Trophoblast cell (in vitro differentiated cells and primary cell): ENCODE measurements around the gene NFAT5.

ENCODE experiments used
- DNase-seq, 2 donors: peaks; one replicate each; pipeline ENCODE4 v3.0.0-alpha.2; 2016
- H2AFZ ChIP-seq: 2 replicates; pipeline ENCODE4 v1.6.1; 2013; ENCODE audit warnings: low read length, moderate library complexity, mild to moderate bottlenecking; ENCODE audit not compliant: insufficient read depth, poor library complexity
- H2AK5ac ChIP-seq: 2 replicates; pipeline ENCODE4 v1.6.1; 2013; ENCODE audit warnings: mild to moderate bottlenecking, low read length
- H2BK120ac ChIP-seq: 2 replicates; pipeline ENCODE4 v1.6.1; 2013; ENCODE audit warnings: low read length, mild to moderate bottlenecking, moderate library complexity; ENCODE audit not compliant: insufficient read depth, poor library complexity
- H2BK12ac ChIP-seq: 2 replicates; pipeline ENCODE4 v1.6.1; 2013; ENCODE audit warnings: mild to moderate bottlenecking, low read length, moderate library complexity
- H2BK5ac ChIP-seq: 2 replicates; pipeline ENCODE4 v1.6.1; 2013; ENCODE audit warnings: low read length, low read depth, moderate library complexity, mild to moderate bottlenecking; ENCODE audit not compliant: poor library complexity
- H3K14ac ChIP-seq: 2 replicates; pipeline ENCODE4 v1.6.1; 2013; ENCODE audit warnings: mild to moderate bottlenecking, low read length
- H3K18ac ChIP-seq: 2 replicates; pipeline ENCODE4 v1.6.1; 2013; ENCODE audit warnings: mild to moderate bottlenecking, low read length
- H3K23ac ChIP-seq: 2 replicates; pipeline ENCODE4 v1.6.1; 2013; ENCODE audit warnings: low read length
- H3K27ac ChIP-seq: 2 replicates; pipeline ENCODE4 v1.5.1; 2013; ENCODE audit warnings: low read depth, mild to moderate bottlenecking, inconsistent platforms, low read length, moderate library complexity
- H3K27me3 ChIP-seq: 2 replicates; pipeline ENCODE4 v1.6.1; 2013; ENCODE audit warnings: inconsistent platforms, mild to moderate bottlenecking, low read length, moderate library complexity; ENCODE audit not compliant: insufficient read depth
- H3K36me3 ChIP-seq, 2 experiments: 1 replicate in 1 of 2; 2 replicates in 1 of 2; pipeline ENCODE4 v1.6.1; 2013; ENCODE audit warnings: low read length in 2 of 2, mild to moderate bottlenecking in 2 of 2, moderate library complexity in 1 of 2; ENCODE audit not compliant: insufficient read depth in 2 of 2, control insufficient read depth in 1 of 2
- H3K4ac ChIP-seq: 2 replicates; pipeline ENCODE4 v1.6.1; 2013; ENCODE audit warnings: low read depth, mild to moderate bottlenecking, low read length, moderate library complexity
- H3K4me1 ChIP-seq, 2 experiments: 1 replicate in 1 of 2; 2 replicates in 1 of 2; pipeline ENCODE4 v1.6.1; 2013; ENCODE audit warnings: low read length in 2 of 2, mild to moderate bottlenecking in 2 of 2, moderate library complexity in 1 of 2; ENCODE audit not compliant: insufficient read depth in 2 of 2, control insufficient read depth in 1 of 2
- H3K4me2 ChIP-seq: 2 replicates; pipeline ENCODE4 v1.6.1; 2013; ENCODE audit warnings: inconsistent platforms, mild to moderate bottlenecking, low read length, moderate library complexity
- H3K4me3 ChIP-seq: 2 replicates; pipeline ENCODE4 v1.5.1; 2013; ENCODE audit warnings: mild to moderate bottlenecking, low read depth, low read length, inconsistent platforms
- H3K79me1 ChIP-seq: one replicate; pipeline ENCODE4 v1.6.1; 2013; ENCODE audit warnings: low read length
- H3K79me2 ChIP-seq: 2 replicates; pipeline ENCODE4 v1.6.1; 2013; ENCODE audit warnings: low read length, mild to moderate bottlenecking; ENCODE audit not compliant: control insufficient read depth, insufficient read depth, poor library complexity
- H3K9ac ChIP-seq: 2 replicates; pipeline ENCODE4 v1.6.1; 2013; ENCODE audit warnings: mild to moderate bottlenecking, low read length
- H3K9me3 ChIP-seq: 2 replicates; pipeline ENCODE4 v1.6.1; 2013; ENCODE audit warnings: low read depth, mild to moderate bottlenecking, control low read depth, inconsistent platforms, low read length; ENCODE audit not compliant: insufficient read depth
- H4K12ac ChIP-seq: 2 replicates; pipeline ENCODE4 v1.6.1; 2013; ENCODE audit warnings: low read depth, mild to moderate bottlenecking, low read length, moderate library complexity
- H4K8ac ChIP-seq: 2 replicates; pipeline ENCODE4 v1.6.1; 2013; ENCODE audit warnings: low read depth, mild to moderate bottlenecking, low read length, moderate library complexity
- H4K91ac ChIP-seq: one replicate; pipeline ENCODE4 v1.6.1; 2013; ENCODE audit warnings: low read depth, mild to moderate bottlenecking, low read length, moderate library complexity
- WGBS: extraction: QIAGEN DNeasy Blood & Tissue Kit; methylation state at CpG from one replicate; pipeline ENCODE4 v1.1.7; 2013; ENCODE audit warnings: missing lambda C conversion rate; ENCODE audit not compliant: insufficient read length, insufficient coverage; ENCODE audit errors: extremely low coverage; 5-methylcytosine and 5-hydroxymethylcytosine counted together

The NFAT5 gene

DNA sequence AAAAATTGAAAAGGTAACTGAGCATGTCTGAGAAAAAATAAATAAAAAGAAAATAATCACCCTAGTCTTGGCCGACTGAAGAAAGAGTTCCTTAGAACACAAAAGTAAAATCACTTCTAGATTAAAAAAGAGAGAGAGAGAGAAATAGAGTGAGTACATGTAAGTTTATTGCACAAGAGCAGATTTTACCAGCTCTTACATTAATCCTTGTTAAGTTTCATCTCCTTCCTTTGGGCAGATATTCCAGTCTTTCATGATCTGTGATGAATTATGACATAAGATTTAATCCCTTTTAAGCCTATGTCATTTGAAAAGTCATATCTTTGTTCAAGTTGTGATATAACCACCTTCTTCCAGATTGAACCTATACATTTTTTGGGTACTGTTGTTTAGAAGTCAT lies 54.8 kb downstream of the NFAT5 start:
- no peak overlapping the region for H3K14ac ChIP-seq
- no peaks in the 10 kb centered on the region for H3K79me2 ChIP-seq
- no peak overlapping the region for H3K4ac ChIP-seq
- H4K91ac ChIP-seq = no peak overlapping the region
- no peak for DNase-seq
- no peak overlapping the region for H4K12ac ChIP-seq
- no peak overlapping the region for H2BK5ac ChIP-seq
- H3K18ac ChIP-seq = no peak overlapping the region
- H3K23ac ChIP-seq = no peak overlapping the region
- no peak overlapping the region for H3K9ac ChIP-seq
- no peak overlapping the region for H4K8ac ChIP-seq
- no peak overlapping the region for H3K4me2 ChIP-seq
- H2BK120ac ChIP-seq = no peak overlapping the region
- no peak overlapping the region for H2AFZ ChIP-seq
- no peak overlapping the region for H2BK12ac ChIP-seq
- no CpG with 5 or more reads among the region's 1 CpG for WGBS
- no peak overlapping the region for H3K4me3 ChIP-seq
- H3K27me3 ChIP-seq = no peaks in the 10 kb centered on the region
- peaks cover 3 to 4% of the 10 kb centered on the region in 2 experiments for H3K36me3 ChIP-seq
- H3K27ac ChIP-seq = no peak overlapping the region
- no peaks in the 10 kb centered on the region for H3K79me1 ChIP-seq
- no peak overlapping the region for H2AK5ac ChIP-seq
- no peaks in the 10 kb centered on the region for H3K4me1 ChIP-seq
- no peaks in the 10 kb centered on the region for H3K9me3 ChIP-seq

DNA sequence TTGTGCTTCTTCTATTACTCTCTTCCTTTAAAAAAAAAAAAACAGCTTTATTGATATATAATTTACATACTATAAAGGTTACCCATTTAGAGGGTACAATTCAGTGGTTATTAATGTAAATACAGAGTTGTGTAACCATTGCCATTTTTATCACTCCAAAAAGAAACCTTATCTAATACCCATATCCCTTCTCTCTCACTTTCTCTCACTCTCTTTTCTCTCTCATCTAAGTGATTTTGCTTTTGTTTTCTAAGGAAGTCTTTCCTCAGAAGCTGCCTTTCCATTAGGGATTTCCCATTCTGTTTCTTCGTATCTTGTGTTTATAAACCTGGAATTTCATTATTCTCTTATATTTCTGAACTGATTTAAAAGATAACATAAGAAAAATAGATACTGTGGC lies 55.5 kb downstream of the NFAT5 start:
- Histone ChIP-seq H3K4me2 (no peak overlapping the region), H3K18ac (no peak overlapping the region), H3K9ac (no peak overlapping the region), H3K4me3 (no peak overlapping the region), H3K9me3 (no peaks in the 10 kb centered on the region), H2AK5ac (no peak overlapping the region), H4K91ac (no peak overlapping the region), H2BK120ac (no peak overlapping the region), H2BK12ac (no peak overlapping the region), H2BK5ac (no peak overlapping the region), H2AFZ (no peak overlapping the region), H3K14ac (no peak overlapping the region), H3K79me2 (no peaks in the 10 kb centered on the region), H3K23ac (no peak overlapping the region), H4K12ac (no peak overlapping the region), H3K27me3 (no peaks in the 10 kb centered on the region), H3K4ac (no peak overlapping the region), H3K36me3 (peaks cover 2 to 4% of the 10 kb centered on the region in 2 experiments), H3K79me1 (no peaks in the 10 kb centered on the region), H4K8ac (no peak overlapping the region), H3K27ac (no peak overlapping the region), H3K4me1 (no peaks in the 10 kb centered on the region)
- no CpG with 5 or more reads among the region's 1 CpG for WGBS
- DNase-seq = no peak

DNA sequence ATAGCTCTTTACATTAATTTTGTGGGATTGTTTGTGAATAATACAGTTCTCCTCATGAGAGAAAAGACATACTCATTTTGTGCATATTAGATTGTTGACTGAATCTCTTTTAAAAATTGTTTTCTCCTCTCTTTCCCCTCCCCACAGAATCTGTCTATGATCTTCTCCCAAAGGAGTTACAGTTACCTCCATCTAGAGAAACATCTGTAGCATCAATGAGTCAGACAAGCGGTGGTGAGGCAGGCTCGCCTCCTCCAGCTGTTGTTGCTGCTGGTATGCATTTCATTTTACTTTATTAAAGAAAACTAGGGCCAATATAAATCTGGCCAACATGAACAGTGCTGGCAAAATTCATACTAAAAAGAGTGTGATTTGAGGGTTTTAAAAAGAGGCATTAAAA lies 60.5 kb downstream of the NFAT5 start:
- Histone ChIP-seq H2BK120ac (no peak overlapping the region), H2AK5ac (no peak overlapping the region), H3K27me3 (no peaks in the 10 kb centered on the region), H3K9ac (no peak overlapping the region), H3K4ac (no peak overlapping the region), H3K9me3 (no peaks in the 10 kb centered on the region), H4K12ac (no peak overlapping the region), H3K4me1 (no peaks in the 10 kb centered on the region), H2BK12ac (no peak overlapping the region), H4K91ac (no peak overlapping the region), H3K79me2 (no peaks in the 10 kb centered on the region), H3K36me3 (peaks cover 5 to 6% of the 10 kb centered on the region in 2 experiments), H2BK5ac (no peak overlapping the region), H4K8ac (no peak overlapping the region), H3K27ac (no peak overlapping the region), H3K4me3 (no peak overlapping the region), H2AFZ (no peak overlapping the region), H3K18ac (no peak overlapping the region), H3K79me1 (no peaks in the 10 kb centered on the region), H3K23ac (no peak overlapping the region), H3K4me2 (no peak overlapping the region), H3K14ac (no peak overlapping the region)
- no CpG with 5 or more reads among the region's 2 CpGs for WGBS
- DNase-seq = peak; percentile 29 to 52

DNA sequence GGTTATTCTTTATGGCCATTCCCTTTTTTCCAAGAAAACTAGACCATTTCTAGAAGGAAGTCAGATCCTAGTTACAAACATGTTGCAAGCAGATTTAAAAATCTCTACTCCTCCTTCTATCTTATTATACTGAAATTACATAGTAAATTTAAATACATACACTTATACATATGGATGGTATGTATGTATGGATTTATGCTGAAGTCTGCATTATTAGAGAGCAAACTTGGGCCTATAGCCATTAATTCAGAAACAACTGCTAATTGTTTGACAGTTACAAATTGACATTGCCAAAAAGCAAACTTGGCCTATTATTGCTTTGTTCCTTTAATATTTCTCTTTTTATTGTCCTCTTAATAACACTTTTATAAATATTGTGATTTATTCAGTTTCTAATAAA lies 67.1 kb downstream of the NFAT5 start:
- no peak overlapping the region for H3K4ac ChIP-seq
- peaks cover 13% of the 10 kb centered on the region in 2 experiments for H3K36me3 ChIP-seq
- no peak overlapping the region for H3K4me3 ChIP-seq
- no peak overlapping the region for H3K14ac ChIP-seq
- H4K91ac ChIP-seq = no peak overlapping the region
- H3K18ac ChIP-seq = no peak overlapping the region
- H3K4me1 ChIP-seq = no peaks in the 10 kb centered on the region
- no peak overlapping the region for H2BK12ac ChIP-seq
- no peak overlapping the region for H3K23ac ChIP-seq
- H3K79me2 ChIP-seq = no peaks in the 10 kb centered on the region
- no peak overlapping the region for H2BK120ac ChIP-seq
- DNase-seq = no peak
- H3K27ac ChIP-seq = no peak overlapping the region
- H3K4me2 ChIP-seq = no peak overlapping the region
- no peak overlapping the region for H2AK5ac ChIP-seq
- H3K79me1 ChIP-seq = no peaks in the 10 kb centered on the region
- no peak overlapping the region for H3K9ac ChIP-seq
- H3K9me3 ChIP-seq = peaks cover 6% of the 10 kb centered on the region
- no peak overlapping the region for H2BK5ac ChIP-seq
- no peak overlapping the region for H4K12ac ChIP-seq
- no peak overlapping the region for H2AFZ ChIP-seq
- no peaks in the 10 kb centered on the region for H3K27me3 ChIP-seq
- no peak overlapping the region for H4K8ac ChIP-seq

DNA sequence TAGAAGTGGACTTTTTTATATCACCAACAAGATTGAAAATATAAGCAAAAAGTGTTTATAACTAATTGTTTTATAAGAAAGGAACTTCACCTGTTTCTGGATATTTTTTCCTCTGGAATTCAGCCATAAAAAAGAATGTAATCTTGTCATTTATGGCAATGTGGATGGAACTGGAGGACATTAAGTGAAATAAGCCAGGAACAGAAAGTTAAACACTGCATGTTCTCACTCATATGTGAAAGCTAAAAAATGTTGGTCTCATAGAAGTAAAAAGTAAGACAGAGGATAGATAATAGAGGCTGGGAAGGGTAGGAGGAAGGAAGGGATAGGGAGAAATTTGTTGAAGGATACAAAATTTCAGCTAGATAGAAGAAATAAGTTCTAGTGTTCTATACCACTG lies 67.6 kb downstream of the NFAT5 start:
- no peaks in the 10 kb centered on the region for H3K4me1 ChIP-seq

More for the DNA sequence above, 67.6 kb downstream of the NFAT5 start:
- no peak overlapping the region for H2AK5ac ChIP-seq
- H4K8ac ChIP-seq = no peak overlapping the region
- H3K23ac ChIP-seq = no peak overlapping the region
- H3K4me3 ChIP-seq = no peak overlapping the region
- H3K36me3 ChIP-seq = peaks cover 13% of the 10 kb centered on the region in 2 experiments
- H4K91ac ChIP-seq = no peak overlapping the region
- H3K9me3 ChIP-seq = peaks cover 6% of the 10 kb centered on the region
- H3K27ac ChIP-seq = no peak overlapping the region
- H3K27me3 ChIP-seq = no peaks in the 10 kb centered on the region
- H2BK5ac ChIP-seq = no peak overlapping the region
- no peak overlapping the region for H3K4me2 ChIP-seq
- no peak overlapping the region for H3K4ac ChIP-seq
- H3K79me1 ChIP-seq = no peaks in the 10 kb centered on the region
- H3K79me2 ChIP-seq = no peaks in the 10 kb centered on the region
- no peak overlapping the region for H3K9ac ChIP-seq
- no peak for DNase-seq
- no peak overlapping the region for H2BK120ac ChIP-seq
- H4K12ac ChIP-seq = no peak overlapping the region
- H2BK12ac ChIP-seq = no peak overlapping the region
- no peak overlapping the region for H2AFZ ChIP-seq
- H3K18ac ChIP-seq = no peak overlapping the region
- no peak overlapping the region for H3K14ac ChIP-seq
